Liver (tissue), 9 donors: Measurements from ENCODE around the gene IGF1. TPM values are rescaled to one million over a fixed set of nuclear protein-coding genes. Genes with fewer than 3 reads are reported as not detected.

ENCODE experiments used
- DNase-seq: peaks from one replicate; pipeline ENCODE4 v3.0.0-alpha.2; 2017; ENCODE audit warnings: low spot score
- H3K27ac ChIP-seq, 2 donors: one replicate each; pipeline ENCODE4 v1.7.0; 2013; ENCODE audit warnings: inconsistent platforms in 2 of 2, low read length in 2 of 2, control low read depth in 1 of 2, low read depth in 1 of 2, mild to moderate bottlenecking in 1 of 2
- H3K27me3 ChIP-seq, 4 donors: one replicate each; pipeline versions ENCODE4 v1.6.1 to v1.7.0; 2013; ENCODE audit warnings: low read length in 3 of 4, inconsistent platforms in 1 of 4, mild to moderate bottlenecking in 1 of 4, moderate library complexity in 1 of 4; ENCODE audit not compliant: control insufficient read depth in 4 of 4, insufficient read depth in 4 of 4
- H3K36me3 ChIP-seq, 4 donors: one replicate each; pipeline versions ENCODE4 v1.6.1 to v1.7.0; 2013; ENCODE audit warnings: low read length in 3 of 4, mild to moderate bottlenecking in 3 of 4, low read depth in 1 of 4, moderate library complexity in 1 of 4; ENCODE audit not compliant: control insufficient read depth in 4 of 4, insufficient read depth in 3 of 4
- H3K4me1 ChIP-seq, 4 donors: one replicate each; pipeline versions ENCODE4 v1.6.1 to v1.7.0; 2013; ENCODE audit warnings: low read length in 3 of 4, mild to moderate bottlenecking in 3 of 4, moderate library complexity in 1 of 4; ENCODE audit not compliant: control insufficient read depth in 4 of 4, insufficient read depth in 4 of 4
- H3K4me3 ChIP-seq, 3 donors: one replicate each; pipeline versions ENCODE4 v1.6.1 to v1.7.0; 2013; ENCODE audit warnings: low read length in 3 of 3, control low read depth in 1 of 3, low read depth in 1 of 3, mild to moderate bottlenecking in 1 of 3
- H3K9ac ChIP-seq, 2 donors: one replicate each; pipeline ENCODE4 v1.7.0; 2013; ENCODE audit warnings: low read length in 2 of 2, mild to moderate bottlenecking in 2 of 2, moderate library complexity in 2 of 2, control low read depth in 1 of 2, low read depth in 1 of 2
- H3K9me3 ChIP-seq, 4 donors: one replicate each; pipeline versions ENCODE4 v1.6.1 to v1.7.0; 2013; ENCODE audit warnings: low read length in 3 of 4; ENCODE audit not compliant: control insufficient read depth in 4 of 4
- EGR1 ChIP-seq, 2 donors: IDR thresholded peaks; 2 replicates each; pipeline ENCODE4 v1.6.1; 2016 to 2018; ENCODE audit warnings: antibody characterized with exemption in 2 of 2, low read depth in 2 of 2
- FOXA2 ChIP-seq: IDR thresholded peaks from 2 replicates; pipeline ENCODE4 v1.6.1; 2016; ENCODE audit warnings: antibody characterized with exemption
- GABPA ChIP-seq, 2 donors: IDR thresholded peaks in 1 of 2; conservative IDR thresholded peaks in 1 of 2; 2 replicates each; pipeline ENCODE4 v1.6.1; 2016; ENCODE audit warnings: antibody characterized with exemption in 2 of 2, mild to moderate bottlenecking in 1 of 2, moderate library complexity in 1 of 2
- HNF4A ChIP-seq, 2 donors: conservative IDR thresholded peaks; 2 replicates each; pipeline ENCODE4 v1.6.1; 2016; ENCODE audit warnings: antibody characterized with exemption in 2 of 2, mild to moderate bottlenecking in 2 of 2
- HNF4G ChIP-seq: IDR thresholded peaks from 2 replicates; pipeline ENCODE4 v1.6.1; 2016; ENCODE audit warnings: antibody characterized with exemption
- JUND ChIP-seq, 2 donors: IDR thresholded peaks; 2 replicates each; pipeline ENCODE4 v1.6.1; 2016; ENCODE audit warnings: antibody characterized with exemption in 2 of 2
- NR2F2 ChIP-seq: IDR thresholded peaks from 2 replicates; pipeline ENCODE4 v1.6.1; 2016; ENCODE audit warnings: antibody characterized with exemption
- RAD21 ChIP-seq, 2 donors: IDR thresholded peaks; 2 replicates each; pipeline ENCODE4 v1.6.1; 2016; ENCODE audit warnings: antibody characterized with exemption in 2 of 2, mild to moderate bottlenecking in 2 of 2
- RXRA ChIP-seq, 2 donors: IDR thresholded peaks; 2 replicates each; pipeline ENCODE4 v1.6.1; 2017 to 2018; ENCODE audit warnings: antibody characterized with exemption in 2 of 2, mild to moderate bottlenecking in 1 of 2
- SP1 ChIP-seq: IDR thresholded peaks from 2 replicates; pipeline ENCODE4 v1.6.1; 2018; ENCODE audit warnings: antibody characterized with exemption, mild to moderate bottlenecking
- TAF1 ChIP-seq: conservative IDR thresholded peaks from 2 replicates; pipeline ENCODE4 v1.6.1; 2016; ENCODE audit warnings: antibody characterized with exemption, mild to moderate bottlenecking
- YY1 ChIP-seq: IDR thresholded peaks from 2 replicates; pipeline ENCODE4 v1.6.1; 2016; ENCODE audit warnings: antibody characterized with exemption, mild to moderate bottlenecking
- WGBS: extraction: QIAGEN DNeasy Blood & Tissue Kit; methylation state at CpG from one replicate; pipeline ENCODE4 v1.1.7; 2013; 5-methylcytosine and 5-hydroxymethylcytosine counted together
- polyA plus RNA-seq, 2 donors: library from polyadenylated mRNA; stranded (reverse) in 1 of 2; unstranded in 1 of 2; fragments of 200-250 nt in 1 of 2; fragments of >200 nt in 1 of 2; fragmentation: Nextera tagmentation in 1 of 2; extraction: Ambion mirVana in 1 of 2; gene quantifications; one replicate each; pipeline versions ENCODE4 v1.2.1 to v1.2.3, GENCODE V29; 2013 to 2015
- total RNA-seq, 2 donors: library from RNA; depleted of rRNA; stranded (reverse); fragments of >200 nt; gene quantifications; one replicate each; pipeline ENCODE4 v1.2.3, GENCODE V29; 2014
- TF ChIP-seq, protein P1 (sequence below): IDR thresholded peaks from 2 replicates; pipeline ENCODE4 v1.6.1; 2016; ENCODE audit warnings: antibody characterized with exemption
- TF ChIP-seq, protein P2 (sequence below): fragments of 150-350 bp; IDR thresholded peaks from 2 replicates; pipeline ENCODE4 v1.5.1; 2017; ENCODE audit warnings: improper control_type of control experiment, low read depth, low read length; ENCODE audit not compliant: missing input control
- TF ChIP-seq, protein P3 (sequence below): IDR thresholded peaks from 2 replicates; pipeline ENCODE4 v1.6.1; 2016; ENCODE audit warnings: antibody characterized with exemption
- donor health status: healthy.
- donor health status: healthy.
- donor health status: healthy.
- donor health status: healthy.
- donor health status: healthy.

Gene IGF1
- total and polyA plus RNA-seq, 4 donors, result 0.61 to 118 (median 33.3) TPM

DNA sequence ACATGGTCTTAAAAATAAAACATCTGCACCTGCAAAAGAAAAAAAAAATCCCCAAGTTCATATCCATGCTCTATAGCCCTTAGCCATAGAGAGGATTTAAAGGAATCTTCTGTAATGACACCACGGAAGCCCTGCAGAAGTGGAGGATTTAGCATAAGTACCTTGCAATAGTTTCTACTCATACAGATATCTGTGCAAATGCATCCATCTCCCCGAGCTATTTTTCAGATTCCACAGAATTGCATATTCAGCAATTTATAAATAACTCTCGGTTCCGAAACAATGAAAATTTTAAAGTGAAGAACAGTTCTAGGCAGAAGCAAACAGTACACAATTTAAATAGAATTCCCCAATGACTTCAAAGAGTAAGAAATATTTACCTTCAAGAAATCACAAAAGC is 424 bp downstream of the IGF1 start:
- no peaks in the 10 kb centered on the region for H3K27me3 ChIP-seq
- peaks cover 0 to 6% (median 0%) of the 10 kb centered on the region in 4 donors for H3K9me3 ChIP-seq
- H3K4me3 ChIP-seq, result peak overlapping the region; percentile 47 to 93 (median 90)
- H3K36me3 ChIP-seq, result peaks cover 0 to 4% (median under 1%) of the 10 kb centered on the region in 4 donors
- H3K4me1 ChIP-seq, result peaks cover 9 to 41% (median 22%) of the 10 kb centered on the region in 4 donors
- WGBS, result 18% methylated on average over 4 of the region's 4 CpGs
- peak overlapping the region; percentile 71 to 76 for H3K27ac ChIP-seq
- TF ChIP-seq FOXA2 (no peak), HNF4G (no peak), SP1 (no peak), NR2F2 (no peak), TAF1 (no peak), RAD21 (IDR thresholded peaks at IDR 0.05) (no peak), YY1 (no peak), RXRA (IDR thresholded peaks at IDR 0.05) (no peak)
- TF ChIP-seq, protein P1, sequence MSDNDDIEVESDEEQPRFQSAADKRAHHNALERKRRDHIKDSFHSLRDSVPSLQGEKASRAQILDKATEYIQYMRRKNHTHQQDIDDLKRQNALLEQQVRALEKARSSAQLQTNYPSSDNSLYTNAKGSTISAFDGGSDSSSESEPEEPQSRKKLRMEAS, result no peak
- TF ChIP-seq, protein P2, sequence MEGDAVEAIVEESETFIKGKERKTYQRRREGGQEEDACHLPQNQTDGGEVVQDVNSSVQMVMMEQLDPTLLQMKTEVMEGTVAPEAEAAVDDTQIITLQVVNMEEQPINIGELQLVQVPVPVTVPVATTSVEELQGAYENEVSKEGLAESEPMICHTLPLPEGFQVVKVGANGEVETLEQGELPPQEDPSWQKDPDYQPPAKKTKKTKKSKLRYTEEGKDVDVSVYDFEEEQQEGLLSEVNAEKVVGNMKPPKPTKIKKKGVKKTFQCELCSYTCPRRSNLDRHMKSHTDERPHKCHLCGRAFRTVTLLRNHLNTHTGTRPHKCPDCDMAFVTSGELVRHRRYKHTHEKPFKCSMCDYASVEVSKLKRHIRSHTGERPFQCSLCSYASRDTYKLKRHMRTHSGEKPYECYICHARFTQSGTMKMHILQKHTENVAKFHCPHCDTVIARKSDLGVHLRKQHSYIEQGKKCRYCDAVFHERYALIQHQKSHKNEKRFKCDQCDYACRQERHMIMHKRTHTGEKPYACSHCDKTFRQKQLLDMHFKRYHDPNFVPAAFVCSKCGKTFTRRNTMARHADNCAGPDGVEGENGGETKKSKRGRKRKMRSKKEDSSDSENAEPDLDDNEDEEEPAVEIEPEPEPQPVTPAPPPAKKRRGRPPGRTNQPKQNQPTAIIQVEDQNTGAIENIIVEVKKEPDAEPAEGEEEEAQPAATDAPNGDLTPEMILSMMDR, result no peak
- TF ChIP-seq, protein P3, sequence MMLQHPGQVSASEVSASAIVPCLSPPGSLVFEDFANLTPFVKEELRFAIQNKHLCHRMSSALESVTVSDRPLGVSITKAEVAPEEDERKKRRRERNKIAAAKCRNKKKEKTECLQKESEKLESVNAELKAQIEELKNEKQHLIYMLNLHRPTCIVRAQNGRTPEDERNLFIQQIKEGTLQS, result no peak
- H3K9ac ChIP-seq, result peak overlapping the region; percentile 51 to 88
- no peak for DNase-seq

DNA sequence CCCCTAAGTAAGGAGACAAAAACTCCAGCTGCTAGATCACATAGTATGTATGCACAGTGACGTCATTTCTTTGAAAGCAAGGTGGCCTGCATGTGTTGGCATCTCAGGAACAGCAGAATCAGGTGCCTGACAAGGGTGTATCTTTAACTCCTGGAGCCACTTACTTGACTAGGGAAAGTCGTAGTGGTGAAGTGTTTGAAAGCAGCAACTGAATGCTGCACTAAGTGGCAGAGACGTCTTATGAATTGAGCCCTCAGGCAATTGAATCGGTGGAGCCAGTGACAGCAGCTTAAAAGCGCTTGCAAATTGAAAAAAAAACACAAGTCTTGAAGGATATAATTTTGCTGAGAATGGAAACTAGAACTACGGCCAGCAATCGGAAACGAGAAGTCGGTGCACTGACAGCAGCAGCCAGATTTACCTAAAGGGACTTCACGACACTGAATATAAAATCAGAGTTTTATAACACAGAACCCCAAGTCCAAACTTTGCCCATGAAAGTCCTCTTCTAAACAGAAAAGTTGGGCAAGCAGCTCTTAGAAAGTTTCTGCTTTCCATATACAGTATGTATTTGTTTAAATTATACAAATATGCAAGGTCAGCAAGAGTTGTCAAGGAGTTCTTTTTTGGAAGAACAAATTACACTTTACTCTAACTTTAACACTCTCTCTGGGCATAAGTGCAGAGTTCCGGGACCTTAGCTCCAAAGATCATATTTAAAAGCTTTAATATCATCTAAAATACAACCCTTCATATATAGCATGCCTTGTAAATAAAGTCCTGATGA is 1.1 kb downstream of the IGF1 start:
- no peak for DNase-seq
- no peak for TF ChIP-seq RXRA (IDR thresholded peaks at IDR 0.05)
- peak; percentile 17 for TF ChIP-seq YY1
- TF ChIP-seq, protein P3, result no peak
- TF ChIP-seq EGR1 (IDR thresholded peaks at IDR 0.05; ENCODE audit: low read depth in 2 of 2), result no peak
- TF ChIP-seq JUND (IDR thresholded peaks at IDR 0.05), result peak; percentile 18 to 45
- no peak for TF ChIP-seq HNF4A (conservative IDR thresholded peaks at IDR 0.05)
- TF ChIP-seq GABPA (IDR thresholded peaks at IDR 0.05 in 1 of 2, conservative IDR thresholded peaks at IDR 0.05 in 1 of 2), result no peak
- TF ChIP-seq HNF4G, result no peak
- Histone ChIP-seq H3K4me1 (peaks cover 7 to 40% (median 19%) of the 10 kb centered on the region in 4 donors), H3K9me3 (peaks cover 0 to 6% (median 0%) of the 10 kb centered on the region in 4 donors), H3K9ac (peak overlapping the region; percentile 51 to 88), H3K27ac (peak overlapping the region; percentile 71 to 76), H3K4me3 (peak overlapping the region; percentile 47 to 93 (median 90)), H3K27me3 (no peaks in the 10 kb centered on the region), H3K36me3 (peaks cover 0 to 8% (median 2%) of the 10 kb centered on the region in 4 donors)
- WGBS, result 16% methylated on average over 11 of the region's 11 CpGs
